Smooth muscle cell of trachea (primary cell): ENCODE results near the gene IKZF2. TPM values are rescaled to one million over a fixed set of nuclear protein-coding genes. Genes with fewer than 3 reads are reported as not detected.

Experiments used
- total RNA-seq: library from RNA; depleted of rRNA; stranded (reverse); fragments of >200 nt; gene quantifications from 2 replicates; pipeline ENCODE4 v1.2.1, GENCODE V29; 2014

Gene IKZF2
- 9.9 and 15.6 TPM in 2 replicates for total RNA-seq

DNA sequence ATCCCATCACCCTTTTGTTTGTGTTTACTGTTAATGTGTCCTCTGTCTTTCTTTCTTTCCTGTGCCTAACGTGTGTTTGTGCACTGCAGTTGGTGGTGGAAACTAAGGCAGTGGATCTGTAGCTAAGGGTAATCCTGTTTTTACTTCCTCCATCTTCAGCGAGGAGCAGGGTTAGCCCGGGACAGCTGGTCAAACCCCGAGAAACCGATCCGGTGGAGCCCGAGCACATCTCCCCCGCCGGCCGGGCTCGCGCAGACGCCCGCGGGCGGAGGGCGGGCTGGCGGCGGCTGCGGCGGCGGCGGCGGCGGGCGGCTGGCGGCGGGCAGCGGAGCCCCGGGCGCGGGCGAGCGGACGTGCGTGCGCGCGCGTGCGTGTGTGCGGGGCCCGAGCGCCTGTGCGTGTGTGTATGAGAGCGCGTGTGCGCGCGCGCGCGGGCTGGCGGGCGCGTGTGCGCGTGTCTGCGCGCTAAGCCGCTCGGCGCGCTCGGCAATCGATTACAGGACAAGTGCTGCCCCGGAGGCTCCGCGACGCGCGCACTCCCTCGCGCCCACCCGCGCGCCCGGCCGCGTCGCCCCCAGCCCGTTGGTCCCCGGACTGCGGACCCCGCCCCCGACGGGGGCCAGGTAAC lies at the start of gene IKZF2:
Gene IKZF2 (minus strand): TSS at position 176 of the 628 bp plus-strand sequence. CDS start 2,983 bp downstream, outside the sequence.

Other genes starting within 250 kb of the IKZF2 start
- gene SPAG16, start 132.9 kb upstream of the IKZF2 start, total RNA-seq = 31.3 and 50.3 TPM in 2 replicates